ENCODE measurements around the gene SGSH. TPM values are rescaled to one million over a fixed set of nuclear protein-coding genes. Genes with fewer than 3 reads are reported as not detected.
"Not testable (repeated sequence)": the region's sequence is repeated elsewhere in the genome, so short reads cannot be mapped to it uniquely, and the experiment has no call there.

SGSH gene
- total RNA-seq, 2 donors from 2014 or later: 18.0 to 23.0 TPM

- no peak for DNase-seq
- ATAC-seq: no peak
- intact Hi-C loops (cut with DNase I): no loop called here
These were observed 5.3 kb downstream of the SGSH start for GRCh38 chr17:80214878-80215210.

- ATAC-seq (no peak), DNase-seq (no peak)
- intact Hi-C loops (cut with DNase I): no loop called here
These were observed 5.9 kb downstream of the SGSH start for GRCh38 chr17:80214012-80214877.

- no peak for DNase-seq
- intact Hi-C loops (cut with DNase I): no loop called here
These were observed 6.5 kb downstream of the SGSH start for GRCh38 chr17:80213643-80213975.

GRCh38 chr17:80212962-80213642 is 7.0 kb downstream of the SGSH start:
- intact Hi-C loops (cut with DNase I): no loop called here
- ATAC-seq (no peak), DNase-seq (no peak)

More at GRCh38 chr17:80213643-80213975, 6.5 kb downstream of the SGSH start:
- ATAC-seq: no peak

GRCh38 chr17:80212511-80212910 is 7.6 kb downstream of the SGSH start:
- intact Hi-C loops (cut with DNase I): no loop called here

GRCh38 chr17:80212109-80212508 is 8.0 kb downstream of the SGSH start:
- DNase-seq (no peak), ATAC-seq (no peak)
- intact Hi-C loops (cut with DNase I): no loop called here

More at GRCh38 chr17:80212511-80212910, 7.6 kb downstream of the SGSH start:
- no peak for DNase-seq
- no peak for ATAC-seq

- ATAC-seq (no peak), DNase-seq (no peak)
- intact Hi-C loops (cut with DNase I): no loop called here
These were observed 9.6 kb downstream of the SGSH start for GRCh38 chr17:80210348-80211108.

GRCh38 chr17:80209765-80210164 is 10.4 kb downstream of the SGSH start:
- ATAC-seq: no peak
- intact Hi-C loops (cut with DNase I): no loop called here
- no peak for DNase-seq

GRCh38 chr17:80208050-80208449 is 12.1 kb downstream of the SGSH start:
- ATAC-seq (no peak), DNase-seq (no peak)
- intact Hi-C loops (cut with DNase I): no loop called here

GRCh38 chr17:80205811-80206210 is 14.3 kb downstream of the SGSH start:
- ATAC-seq (no peak), DNase-seq (no peak)
- intact Hi-C loops (cut with DNase I): no loop called here

- no peak for ATAC-seq
- no peak for DNase-seq
- intact Hi-C loops (cut with DNase I): no loop called here
These were observed 15.3 kb downstream of the SGSH start for GRCh38 chr17:80204626-80205468.

- intact Hi-C loops (cut with DNase I): no loop called here
- ATAC-seq (no peak), DNase-seq (no peak)
These were observed 16.6 kb downstream of the SGSH start for GRCh38 chr17:80203471-80203963.

- intact Hi-C loops (cut with DNase I): no loop called here
- DNase-seq: no peak
- no peak for ATAC-seq
These were observed 17.9 kb downstream of the SGSH start for GRCh38 chr17:80202197-80202596.

GRCh38 chr17:80201446-80201845 is 18.7 kb downstream of the SGSH start:
- intact Hi-C loops (cut with DNase I): no loop called here
- ATAC-seq (no peak), DNase-seq (no peak)

- intact Hi-C loops (cut with DNase I); DNase-seq: not testable (repeated sequence)
These were observed 20.8 kb downstream of the SGSH start for GRCh38 chr17:80199295-80199694.

GRCh38 chr17:80198144-80198661 is 21.9 kb downstream of the SGSH start:
- DNase-seq (no peak), ATAC-seq (no peak)
- intact Hi-C loops (cut with DNase I): no loop called here

More at GRCh38 chr17:80199295-80199694, 20.8 kb downstream of the SGSH start:
- not testable (repeated sequence) for ATAC-seq

- peak in 1 of 2 donors; percentile 58 for ATAC-seq
These were observed 23.5 kb downstream of the SGSH start for GRCh38 chr17:80196652-80197051.

GRCh38 chr17:80195671-80196529 is 24.2 kb downstream of the SGSH start:
- intact Hi-C loops (cut with DNase I): no loop called here
- no peak for ATAC-seq
- DNase-seq: no peak

More at GRCh38 chr17:80196652-80197051, 23.5 kb downstream of the SGSH start:
- no peak for DNase-seq
- intact Hi-C loops (cut with DNase I): no loop called here

Measured in left cardiac atrium (tissue), 4 donors.